Neural crest cell (in vitro differentiated cells): ENCODE results near the gene DDC. TPM values are rescaled to one million over a fixed set of nuclear protein-coding genes. Genes with fewer than 3 reads are reported as not detected.
A peak's percentile ranks its signal among the peaks of the same experiment; 100 is the strongest.

Source experiments
- DNase-seq: peaks from one replicate; pipeline ENCODE4 v3.0.0; 2021; ENCODE audit warnings: low read depth, mixed read lengths, low spot score
- H3K27ac Mint-ChIP-seq: one replicate; pipeline ENCODE4 v1.8.0; 2021; ENCODE audit warnings: mild to moderate bottlenecking, mixed read lengths; ENCODE audit not compliant: unreplicated experiment
- H3K27me3 Mint-ChIP-seq: 2 replicates; pipeline ENCODE4 v1.8.0; 2021; ENCODE audit warnings: low read depth, mild to moderate bottlenecking, mixed read lengths
- H3K36me3 Mint-ChIP-seq: 2 replicates; pipeline ENCODE4 v1.8.0; 2021; ENCODE audit warnings: low read depth, mild to moderate bottlenecking, mixed read lengths
- H3K4me1 Mint-ChIP-seq: 2 replicates; pipeline ENCODE4 v1.8.0; 2021; ENCODE audit warnings: mixed read lengths
- H3K4me3 Mint-ChIP-seq: one replicate; pipeline ENCODE4 v1.8.0; 2021; ENCODE audit warnings: mild to moderate bottlenecking, mixed read lengths
- H3K9me3 Mint-ChIP-seq: 2 replicates; pipeline ENCODE4 v1.8.0; 2021; ENCODE audit warnings: mixed read lengths
- CTCF ChIP-seq: fragments of 200-600 bp; sonication (generic); conservative IDR thresholded peaks from 2 replicates; pipeline ENCODE4 v1.5.0; 2021; ENCODE audit warnings: antibody characterized with exemption, mild to moderate bottlenecking
- total RNA-seq: library from RNA; stranded (reverse); gene quantifications from 2 replicates; pipeline ENCODE4 v1.2.1, GENCODE V29; 2021

DDC gene
- total RNA-seq, 1 donor from 2014 or later = 1.0 TPM

- Mint-ChIP-seq H3K27me3 (no peaks in the 10 kb centered on the region), H3K4me1 (no peaks in the 10 kb centered on the region), H3K27ac (no peak overlapping the region), H3K36me3 (no peaks in the 10 kb centered on the region), H3K9me3 (no peaks in the 10 kb centered on the region), H3K4me3 (no peak overlapping the region)
- TF ChIP-seq CTCF = no peak
- DNase-seq = no peak
Observed at GRCh38 chr7:50423860-50424259, 141.3 kb downstream of the DDC start.

GRCh38 chr7:50422858-50423257 is 142.3 kb downstream of the DDC start:
- peak overlapping the region; percentile 4 for H3K27ac Mint-ChIP-seq
- no peak overlapping the region for H3K4me3 Mint-ChIP-seq
- no peaks in the 10 kb centered on the region for H3K27me3 Mint-ChIP-seq
- no peak for DNase-seq
- H3K36me3 Mint-ChIP-seq = no peaks in the 10 kb centered on the region
- no peaks in the 10 kb centered on the region for H3K4me1 Mint-ChIP-seq
- no peaks in the 10 kb centered on the region for H3K9me3 Mint-ChIP-seq
- no peak for TF ChIP-seq CTCF

- Mint-ChIP-seq H3K36me3 (no peaks in the 10 kb centered on the region), H3K4me3 (no peak overlapping the region), H3K4me1 (no peaks in the 10 kb centered on the region), H3K27me3 (no peaks in the 10 kb centered on the region), H3K9me3 (no peaks in the 10 kb centered on the region), H3K27ac (peak overlapping the region; percentile 37)
- TF ChIP-seq CTCF = no peak
- no peak for DNase-seq
Observed at GRCh38 chr7:50421043-50421442, 144.2 kb downstream of the DDC start.

GRCh38 chr7:50418526-50419290 is 146.5 kb downstream of the DDC start:
- Mint-ChIP-seq H3K9me3 (no peaks in the 10 kb centered on the region), H3K27me3 (no peaks in the 10 kb centered on the region), H3K36me3 (no peaks in the 10 kb centered on the region), H3K4me1 (no peaks in the 10 kb centered on the region), H3K27ac (no peak overlapping the region), H3K4me3 (no peak overlapping the region)
- no peak for TF ChIP-seq CTCF
- DNase-seq = no peak

GRCh38 chr7:50418086-50418515 is 147.1 kb downstream of the DDC start:
- Mint-ChIP-seq H3K36me3 (no peaks in the 10 kb centered on the region), H3K27ac (no peak overlapping the region), H3K27me3 (no peaks in the 10 kb centered on the region), H3K4me1 (no peaks in the 10 kb centered on the region), H3K4me3 (no peak overlapping the region), H3K9me3 (no peaks in the 10 kb centered on the region)
- peak; percentile 92 for TF ChIP-seq CTCF
- peak; percentile 73 for DNase-seq
